ENCODE measurements around the gene FIP1L1.

Gene FIP1L1

DNA sequence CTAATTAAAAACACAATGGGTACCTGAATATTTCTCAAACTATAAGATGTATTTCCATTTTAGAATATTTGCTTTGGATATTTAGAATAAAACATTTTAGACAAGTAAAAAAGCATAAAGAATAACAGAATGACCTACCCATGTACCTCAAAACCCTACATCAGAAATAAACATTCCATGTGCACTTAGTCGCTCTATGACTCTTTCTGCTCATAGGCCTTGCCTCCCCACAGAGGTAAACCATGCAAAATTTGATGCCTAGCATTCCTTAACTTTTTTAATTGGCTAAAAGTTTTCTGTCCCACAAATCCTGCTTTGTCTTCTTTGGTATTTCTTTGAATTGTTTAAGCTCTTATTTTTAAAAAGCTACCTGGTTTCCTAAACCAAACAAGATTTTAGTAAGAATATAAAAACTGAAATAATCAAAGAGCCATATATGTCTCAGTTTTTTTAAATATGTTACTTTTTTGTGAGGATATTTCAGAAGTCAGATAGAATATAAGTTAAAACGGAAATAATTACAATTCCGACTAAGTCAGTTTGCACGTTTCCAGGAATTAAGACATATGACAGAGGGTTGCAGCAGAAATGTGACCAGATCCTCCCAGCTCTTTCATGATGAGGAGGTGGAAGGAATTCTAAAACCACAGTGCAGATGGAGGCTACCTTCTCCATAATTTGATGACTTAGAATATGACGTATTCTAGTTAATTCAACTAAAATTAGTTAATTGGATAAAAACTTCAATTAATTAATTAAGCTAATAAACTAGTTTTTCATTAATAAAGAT lies 102.5 kb downstream of the FIP1L1 start:
- H3K4me3 ChIP-seq (ENCODE audit: low read length) = no peak overlapping the region
- H3K9me3 ChIP-seq (ENCODE audit: insufficient read depth, low read length) = no peaks in the 10 kb centered on the region
- no peak overlapping the region for H2AFZ ChIP-seq (ENCODE audit: low read depth, low read length)
- no peak overlapping the region for H3K9ac ChIP-seq (ENCODE audit: low read length)
- no peaks in the 10 kb centered on the region for H3K36me3 ChIP-seq (replicated peaks; ENCODE audit: low read depth, low read length)
- H3K4me1 ChIP-seq (ENCODE audit: low read length) = no peaks in the 10 kb centered on the region
- H3K27me3 ChIP-seq (ENCODE audit: low read depth, low read length) = no peaks in the 10 kb centered on the region
- H3K4me2 ChIP-seq (ENCODE audit: low read length) = no peak overlapping the region
- TF ChIP-seq EZH2phosphoT487 (IDR thresholded peaks at IDR 0.05; ENCODE audit: low read depth) = no peak
- TF ChIP-seq, protein P1, sequence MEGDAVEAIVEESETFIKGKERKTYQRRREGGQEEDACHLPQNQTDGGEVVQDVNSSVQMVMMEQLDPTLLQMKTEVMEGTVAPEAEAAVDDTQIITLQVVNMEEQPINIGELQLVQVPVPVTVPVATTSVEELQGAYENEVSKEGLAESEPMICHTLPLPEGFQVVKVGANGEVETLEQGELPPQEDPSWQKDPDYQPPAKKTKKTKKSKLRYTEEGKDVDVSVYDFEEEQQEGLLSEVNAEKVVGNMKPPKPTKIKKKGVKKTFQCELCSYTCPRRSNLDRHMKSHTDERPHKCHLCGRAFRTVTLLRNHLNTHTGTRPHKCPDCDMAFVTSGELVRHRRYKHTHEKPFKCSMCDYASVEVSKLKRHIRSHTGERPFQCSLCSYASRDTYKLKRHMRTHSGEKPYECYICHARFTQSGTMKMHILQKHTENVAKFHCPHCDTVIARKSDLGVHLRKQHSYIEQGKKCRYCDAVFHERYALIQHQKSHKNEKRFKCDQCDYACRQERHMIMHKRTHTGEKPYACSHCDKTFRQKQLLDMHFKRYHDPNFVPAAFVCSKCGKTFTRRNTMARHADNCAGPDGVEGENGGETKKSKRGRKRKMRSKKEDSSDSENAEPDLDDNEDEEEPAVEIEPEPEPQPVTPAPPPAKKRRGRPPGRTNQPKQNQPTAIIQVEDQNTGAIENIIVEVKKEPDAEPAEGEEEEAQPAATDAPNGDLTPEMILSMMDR (IDR thresholded peaks at IDR 0.05; ENCODE audit: low read depth, low read length) = no peak
- no peaks in the 10 kb centered on the region for H4K20me1 ChIP-seq (ENCODE audit: insufficient read depth, low read length)
- H3K79me2 ChIP-seq (ENCODE audit: low read length) = no peaks in the 10 kb centered on the region
- no peak overlapping the region for H3K27ac ChIP-seq (ENCODE audit: low read length)

DNA sequence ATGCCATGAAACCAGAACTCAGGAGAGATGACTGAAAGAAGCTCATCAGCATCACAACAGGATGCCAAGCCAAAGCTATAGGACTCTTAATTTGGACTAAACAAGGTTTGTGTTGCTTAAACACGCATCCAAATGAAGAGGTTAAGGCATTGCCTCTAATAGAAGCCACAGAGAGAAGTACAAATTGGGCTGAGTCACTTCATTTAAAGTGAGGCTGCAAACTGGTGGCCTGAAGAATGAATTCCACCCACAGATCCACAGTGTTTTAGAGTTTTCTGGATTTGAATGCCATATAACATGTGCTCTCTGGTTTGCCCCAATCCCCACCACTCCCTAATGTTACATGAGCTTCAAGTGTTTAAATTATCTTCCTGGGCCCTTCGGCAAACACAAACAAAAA lies 103.5 kb downstream of the FIP1L1 start:
- TF ChIP-seq, protein P1 (IDR thresholded peaks at IDR 0.05; ENCODE audit: low read depth, low read length) = no peak
- no peak for TF ChIP-seq EZH2phosphoT487 (IDR thresholded peaks at IDR 0.05; ENCODE audit: low read depth)
- Histone ChIP-seq H4K20me1 (ENCODE audit: insufficient read depth, low read length) (no peaks in the 10 kb centered on the region), H3K79me2 (ENCODE audit: low read length) (no peaks in the 10 kb centered on the region), H3K4me1 (ENCODE audit: low read length) (no peaks in the 10 kb centered on the region), H2AFZ (ENCODE audit: low read depth, low read length) (no peak overlapping the region), H3K4me2 (ENCODE audit: low read length) (no peak overlapping the region), H3K36me3 (replicated peaks; ENCODE audit: low read depth, low read length) (no peaks in the 10 kb centered on the region), H3K9me3 (ENCODE audit: insufficient read depth, low read length) (no peaks in the 10 kb centered on the region), H3K27ac (ENCODE audit: low read length) (no peak overlapping the region), H3K4me3 (ENCODE audit: low read length) (no peak overlapping the region), H3K27me3 (ENCODE audit: low read depth, low read length) (peaks cover 6% of the 10 kb centered on the region; the same call in 1 of the 2 replicates), H3K9ac (ENCODE audit: low read length) (no peak overlapping the region)

DNA sequence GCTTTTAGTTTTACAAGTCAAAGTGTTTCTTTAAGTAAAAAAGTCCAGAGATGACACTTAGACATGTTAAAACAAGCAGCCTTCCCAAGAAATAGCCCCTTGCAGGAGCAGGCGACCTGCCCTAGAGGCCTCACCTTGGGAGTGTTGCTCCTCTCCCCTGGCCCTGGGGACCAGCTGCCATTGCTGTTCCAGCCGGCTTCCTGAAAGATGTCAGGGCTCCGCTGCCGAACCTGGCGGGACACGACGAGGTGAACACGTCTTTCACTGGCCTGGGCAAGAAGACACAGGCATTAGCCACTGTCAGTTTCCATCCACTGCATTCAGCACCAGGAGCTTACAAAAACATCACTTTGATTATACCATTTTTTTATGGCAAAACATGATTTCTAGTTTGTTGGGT lies 104.1 kb downstream of the FIP1L1 start:
- Histone ChIP-seq H2AFZ (ENCODE audit: low read depth, low read length) (no peak overlapping the region), H3K36me3 (replicated peaks; ENCODE audit: low read depth, low read length) (no peaks in the 10 kb centered on the region)

DNA sequence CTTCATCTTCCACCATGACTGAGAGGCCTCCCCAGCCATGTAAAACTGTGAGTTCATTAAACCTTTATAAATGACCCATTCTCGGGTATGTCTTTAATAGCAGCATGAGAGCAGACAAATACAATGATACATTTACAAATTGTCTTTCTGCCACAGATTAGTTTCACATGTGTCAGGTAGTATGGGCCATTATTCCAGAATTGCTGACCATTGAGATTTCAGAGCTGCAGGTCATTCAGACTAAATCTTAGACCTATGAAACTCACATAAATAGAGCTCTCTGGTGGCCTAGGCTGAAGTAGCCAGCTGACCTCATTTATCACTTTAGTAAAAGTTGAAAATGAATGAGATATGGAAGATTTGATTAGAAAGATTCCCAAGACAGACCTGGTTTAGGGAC lies 105.8 kb downstream of the FIP1L1 start:
- no peak overlapping the region for H3K27ac ChIP-seq (ENCODE audit: low read length)
- H3K9me3 ChIP-seq (ENCODE audit: insufficient read depth, low read length) = no peaks in the 10 kb centered on the region
- H3K79me2 ChIP-seq (ENCODE audit: low read length) = no peaks in the 10 kb centered on the region
- H3K36me3 ChIP-seq (replicated peaks; ENCODE audit: low read depth, low read length) = no peaks in the 10 kb centered on the region
- no peak overlapping the region for H3K4me2 ChIP-seq (ENCODE audit: low read length)
- no peaks in the 10 kb centered on the region for H3K4me1 ChIP-seq (ENCODE audit: low read length)
- H3K27me3 ChIP-seq (ENCODE audit: low read depth, low read length) = peaks cover 24% of the 10 kb centered on the region
- H3K4me3 ChIP-seq (ENCODE audit: low read length) = no peak overlapping the region
- no peaks in the 10 kb centered on the region for H4K20me1 ChIP-seq (ENCODE audit: insufficient read depth, low read length)
- no peak for TF ChIP-seq EZH2phosphoT487 (IDR thresholded peaks at IDR 0.05; ENCODE audit: low read depth)
- TF ChIP-seq, protein P1 (IDR thresholded peaks at IDR 0.05; ENCODE audit: low read depth, low read length) = no peak
- H3K9ac ChIP-seq (ENCODE audit: low read length) = no peak overlapping the region
- H2AFZ ChIP-seq (ENCODE audit: low read depth, low read length) = no peak overlapping the region

More for the DNA sequence above, 104.1 kb downstream of the FIP1L1 start:
- no peak for TF ChIP-seq EZH2phosphoT487 (IDR thresholded peaks at IDR 0.05; ENCODE audit: low read depth)
- TF ChIP-seq, protein P1 (IDR thresholded peaks at IDR 0.05; ENCODE audit: low read depth, low read length) = no peak
- no peaks in the 10 kb centered on the region for H3K4me1 ChIP-seq (ENCODE audit: low read length)
- no peak overlapping the region for H3K4me2 ChIP-seq (ENCODE audit: low read length)
- no peak overlapping the region for H3K4me3 ChIP-seq (ENCODE audit: low read length)
- no peak overlapping the region for H3K9ac ChIP-seq (ENCODE audit: low read length)
- no peaks in the 10 kb centered on the region for H3K79me2 ChIP-seq (ENCODE audit: low read length)
- no peaks in the 10 kb centered on the region for H3K9me3 ChIP-seq (ENCODE audit: insufficient read depth, low read length)
- no peaks in the 10 kb centered on the region for H4K20me1 ChIP-seq (ENCODE audit: insufficient read depth, low read length)
- peaks cover 12% of the 10 kb centered on the region for H3K27me3 ChIP-seq (ENCODE audit: low read depth, low read length)
- no peak overlapping the region for H3K27ac ChIP-seq (ENCODE audit: low read length)

Measured in OCI-LY3 (cell line).